Measurements from ENCODE around the gene PNMT. TPM values are rescaled to one million over a fixed set of nuclear protein-coding genes. Genes with fewer than 3 reads are reported as not detected.

The PNMT gene
- total and polyA plus RNA-seq, 2 of the 13 experiments (the other 11 are each of a cell fraction or from before 2014, with no cell fraction given) = 0.25 TPM; not detected in 1

DNA sequence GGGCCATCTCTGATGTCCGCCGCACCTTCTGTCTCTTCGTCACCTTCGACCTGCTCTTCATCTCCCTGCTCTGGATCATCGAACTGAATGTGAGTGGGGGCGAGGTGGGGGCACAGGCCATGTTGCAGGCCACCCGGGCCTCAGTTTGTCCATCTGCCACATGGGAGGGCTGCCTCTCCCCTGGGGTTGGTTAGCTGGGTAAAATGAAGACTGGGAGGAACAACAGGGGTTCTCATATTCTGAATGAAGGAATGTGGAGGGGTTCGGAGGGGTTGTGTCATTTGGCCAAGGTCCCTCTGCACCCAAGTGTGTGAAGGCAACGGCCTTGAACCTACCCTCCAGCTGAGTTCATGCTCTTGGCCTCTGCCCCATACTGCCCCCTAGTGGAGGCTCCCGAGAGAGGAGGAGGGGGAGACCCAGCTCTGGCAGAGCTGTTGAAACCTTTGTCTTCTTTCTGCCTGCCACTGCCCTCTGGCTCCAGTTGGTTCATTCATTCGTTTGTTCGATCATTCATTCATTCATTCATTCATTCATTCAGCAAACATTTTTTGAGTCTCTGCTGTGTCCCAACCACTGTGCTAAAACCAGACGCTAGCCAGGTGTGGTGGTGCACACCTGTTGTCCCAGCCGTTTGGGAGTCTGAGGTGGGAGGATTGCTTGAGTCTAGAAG is 14.5 kb upstream of the PNMT start:
- peak overlapping the region; percentile 81 for H3K4me2 ChIP-seq (ENCODE audit: low read depth, low read length)
- H2AFZ ChIP-seq (ENCODE audit: low read length) = no peak overlapping the region
- CTCF ChIA-PET (ENCODE audit: low intra/inter-chr PET ratio, low total read pairs) = interaction anchor here (0.7 to 4.0 kb wide), 5 partner anchors 14 to 106 kb away, joined by 4 to 71 read pairs (median 5); partner anchors contain the start of gene PNMT
- H4K20me1 ChIP-seq (ENCODE audit: insufficient read depth, low read length) = peaks cover 4% of the 10 kb centered on the region; the same call in 1 of the 2 replicates
- H3K79me2 ChIP-seq (ENCODE audit: insufficient read depth, low read length) = no peaks in the 10 kb centered on the region
- no peak overlapping the region for H3K9ac ChIP-seq (ENCODE audit: insufficient read depth, low read depth, low read length)
- ATAC-seq = peak; percentile 65
- H3K27me3 ChIP-seq (ENCODE audit: control insufficient read depth in 1 of 2, insufficient read depth in 2 of 2, low read length in 2 of 2) = no peaks in the 10 kb centered on the region
- no TSS peak for BruUV-seq (replicated peaks)
- H3K4me3 ChIP-seq (replicated peaks in 1 of 3; ENCODE audit: insufficient read depth in 1 of 3, low read depth in 2 of 3, low read length in 3 of 3) = peak overlapping the region in 1 of 3 experiments; percentile 54; a peak in 1 of 6 replicates
- no peaks in the 10 kb centered on the region for H3K9me3 ChIP-seq (ENCODE audit: low read length)
- POLR2A ChIA-PET = interaction anchor here (0.7 to 2.6 kb wide), 14 partner anchors 10 to 101 kb away, joined by 3 to 21 read pairs (median 6); partner anchors contain the start of genes ERBB2, PGAP3 and PNMT
- peak overlapping the region; percentile 48 for H3K27ac ChIP-seq (ENCODE audit: extremely low read length, insufficient read depth, low read length)
- peaks cover 11 to 14% of the 10 kb centered on the region in 2 experiments; a peak in 4 of 5 replicates for H3K36me3 ChIP-seq (replicated peaks in 1 of 2; ENCODE audit: control insufficient read depth in 1 of 2, insufficient read depth in 2 of 2, low read length in 2 of 2)
- in situ Hi-C loops (cut with HindIII; ENCODE audit: extremely low pct_ligation_motif_present, low pct_unique_long_range_greater_than_20kb) (no loop called here), intact Hi-C loops (cut with micrococcal nuclease; ENCODE audit: unreplicated experiment) (loop anchor here (2.0 kb wide), 1 partner anchor 31 kb away; no protein-coding TSS in a partner anchor)
- peaks cover 31% of the 10 kb centered on the region for H3K4me1 ChIP-seq (ENCODE audit: insufficient read depth, low read length)
- 55% methylated on average over 13 of the region's 14 CpGs for WGBS (ENCODE audit: low lambda C conversion rate)
- peak; percentile 79 for DNase-seq (ENCODE audit: low spot score)
- peak; percentile 95 for FAIRE-seq
- TF ChIP-seq ZNF331 (CRISPR knock-in tag; IDR thresholded peaks at IDR 0.05) = peak; percentile 59; the same call in 1 of the 2 replicates
- TF ChIP-seq BHLHE40 (IDR thresholded peaks at IDR 0.05; ENCODE audit: low read length) = peak; percentile 42; the same call in 1 of the 2 replicates
- no peak for TF ChIP-seq ZNF674 (CRISPR knock-in tag; IDR thresholded peaks at IDR 0.05; ENCODE audit: low read depth)
- TF ChIP-seq, protein P1, sequence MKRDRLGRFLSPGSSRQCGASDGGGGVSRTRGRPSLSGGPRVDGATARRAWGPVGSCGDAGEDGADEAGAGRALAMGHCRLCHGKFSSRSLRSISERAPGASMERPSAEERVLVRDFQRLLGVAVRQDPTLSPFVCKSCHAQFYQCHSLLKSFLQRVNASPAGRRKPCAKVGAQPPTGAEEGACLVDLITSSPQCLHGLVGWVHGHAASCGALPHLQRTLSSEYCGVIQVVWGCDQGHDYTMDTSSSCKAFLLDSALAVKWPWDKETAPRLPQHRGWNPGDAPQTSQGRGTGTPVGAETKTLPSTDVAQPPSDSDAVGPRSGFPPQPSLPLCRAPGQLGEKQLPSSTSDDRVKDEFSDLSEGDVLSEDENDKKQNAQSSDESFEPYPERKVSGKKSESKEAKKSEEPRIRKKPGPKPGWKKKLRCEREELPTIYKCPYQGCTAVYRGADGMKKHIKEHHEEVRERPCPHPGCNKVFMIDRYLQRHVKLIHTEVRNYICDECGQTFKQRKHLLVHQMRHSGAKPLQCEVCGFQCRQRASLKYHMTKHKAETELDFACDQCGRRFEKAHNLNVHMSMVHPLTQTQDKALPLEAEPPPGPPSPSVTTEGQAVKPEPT (CRISPR knock-in tag; IDR thresholded peaks at IDR 0.05; ENCODE audit: low read depth) = no peak
- TF ChIP-seq GZF1 (CRISPR knock-in tag; IDR thresholded peaks at IDR 0.05) = no peak
- TF ChIP-seq NR2F6 (IDR thresholded peaks at IDR 0.05) = peak; percentile 86
- TF ChIP-seq NR2F6 (CRISPR knock-in tag; IDR thresholded peaks at IDR 0.05) = peak; percentile 94
- TF ChIP-seq, protein P2, sequence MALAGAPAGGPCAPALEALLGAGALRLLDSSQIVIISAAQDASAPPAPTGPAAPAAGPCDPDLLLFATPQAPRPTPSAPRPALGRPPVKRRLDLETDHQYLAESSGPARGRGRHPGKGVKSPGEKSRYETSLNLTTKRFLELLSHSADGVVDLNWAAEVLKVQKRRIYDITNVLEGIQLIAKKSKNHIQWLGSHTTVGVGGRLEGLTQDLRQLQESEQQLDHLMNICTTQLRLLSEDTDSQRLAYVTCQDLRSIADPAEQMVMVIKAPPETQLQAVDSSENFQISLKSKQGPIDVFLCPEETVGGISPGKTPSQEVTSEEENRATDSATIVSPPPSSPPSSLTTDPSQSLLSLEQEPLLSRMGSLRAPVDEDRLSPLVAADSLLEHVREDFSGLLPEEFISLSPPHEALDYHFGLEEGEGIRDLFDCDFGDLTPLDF (CRISPR knock-in tag; IDR thresholded peaks at IDR 0.05) = no peak
- TF ChIP-seq, protein P3, sequence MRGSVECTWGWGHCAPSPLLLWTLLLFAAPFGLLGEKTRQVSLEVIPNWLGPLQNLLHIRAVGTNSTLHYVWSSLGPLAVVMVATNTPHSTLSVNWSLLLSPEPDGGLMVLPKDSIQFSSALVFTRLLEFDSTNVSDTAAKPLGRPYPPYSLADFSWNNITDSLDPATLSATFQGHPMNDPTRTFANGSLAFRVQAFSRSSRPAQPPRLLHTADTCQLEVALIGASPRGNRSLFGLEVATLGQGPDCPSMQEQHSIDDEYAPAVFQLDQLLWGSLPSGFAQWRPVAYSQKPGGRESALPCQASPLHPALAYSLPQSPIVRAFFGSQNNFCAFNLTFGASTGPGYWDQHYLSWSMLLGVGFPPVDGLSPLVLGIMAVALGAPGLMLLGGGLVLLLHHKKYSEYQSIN (CRISPR knock-in tag; IDR thresholded peaks at IDR 0.05; ENCODE audit: borderline replicate concordance) = no peak
- TF ChIP-seq FOXA3 (CRISPR knock-in tag; IDR thresholded peaks at IDR 0.05) = peak; percentile 50; the same call in 1 of the 2 replicates
- TF ChIP-seq, protein P4, sequence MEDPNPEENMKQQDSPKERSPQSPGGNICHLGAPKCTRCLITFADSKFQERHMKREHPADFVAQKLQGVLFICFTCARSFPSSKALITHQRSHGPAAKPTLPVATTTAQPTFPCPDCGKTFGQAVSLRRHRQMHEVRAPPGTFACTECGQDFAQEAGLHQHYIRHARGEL (CRISPR knock-in tag; IDR thresholded peaks at IDR 0.05) = no peak
- TF ChIP-seq NR3C1 (CRISPR knock-in tag; IDR thresholded peaks at IDR 0.05) = no peak
- no peak; the same call in 1 of the 2 replicates for TF ChIP-seq CBX5 (CRISPR knock-in tag; IDR thresholded peaks at IDR 0.05; ENCODE audit: borderline replicate concordance)
- no peak for TF ChIP-seq TBP (CRISPR knock-in tag; IDR thresholded peaks at IDR 0.05)
- peak; percentile 53 for TF ChIP-seq TBL1XR1 (IDR thresholded peaks at IDR 0.05; ENCODE audit: borderline replicate concordance, low read length, partially characterized antibody)
- TF ChIP-seq ZNF792 (CRISPR knock-in tag; IDR thresholded peaks at IDR 0.05) = no peak
- TF ChIP-seq, protein P5, sequence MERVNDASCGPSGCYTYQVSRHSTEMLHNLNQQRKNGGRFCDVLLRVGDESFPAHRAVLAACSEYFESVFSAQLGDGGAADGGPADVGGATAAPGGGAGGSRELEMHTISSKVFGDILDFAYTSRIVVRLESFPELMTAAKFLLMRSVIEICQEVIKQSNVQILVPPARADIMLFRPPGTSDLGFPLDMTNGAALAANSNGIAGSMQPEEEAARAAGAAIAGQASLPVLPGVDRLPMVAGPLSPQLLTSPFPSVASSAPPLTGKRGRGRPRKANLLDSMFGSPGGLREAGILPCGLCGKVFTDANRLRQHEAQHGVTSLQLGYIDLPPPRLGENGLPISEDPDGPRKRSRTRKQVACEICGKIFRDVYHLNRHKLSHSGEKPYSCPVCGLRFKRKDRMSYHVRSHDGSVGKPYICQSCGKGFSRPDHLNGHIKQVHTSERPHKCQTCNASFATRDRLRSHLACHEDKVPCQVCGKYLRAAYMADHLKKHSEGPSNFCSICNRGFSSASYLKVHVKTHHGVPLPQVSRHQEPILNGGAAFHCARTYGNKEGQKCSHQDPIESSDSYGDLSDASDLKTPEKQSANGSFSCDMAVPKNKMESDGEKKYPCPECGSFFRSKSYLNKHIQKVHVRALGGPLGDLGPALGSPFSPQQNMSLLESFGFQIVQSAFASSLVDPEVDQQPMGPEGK (CRISPR knock-in tag; IDR thresholded peaks at IDR 0.05) = peak; percentile 70
- TF ChIP-seq, protein P6, sequence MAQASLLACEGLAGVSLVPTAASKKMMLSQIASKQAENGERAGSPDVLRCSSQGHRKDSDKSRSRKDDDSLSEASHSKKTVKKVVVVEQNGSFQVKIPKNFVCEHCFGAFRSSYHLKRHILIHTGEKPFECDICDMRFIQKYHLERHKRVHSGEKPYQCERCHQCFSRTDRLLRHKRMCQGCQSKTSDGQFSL (CRISPR knock-in tag; IDR thresholded peaks at IDR 0.05) = peak; percentile 74; the same call in 1 of the 2 replicates
